Lung (tissue), 12 donors: ENCODE results near the gene DLK2. TPM values are rescaled to one million over a fixed set of nuclear protein-coding genes. Genes with fewer than 3 reads are reported as not detected.

Source experiments
- ATAC-seq: fragments of 200-7000 bp; cut with Tn5 transposase; one replicate; pipeline ENCODE4 v1.9.1; 2020; ENCODE audit warnings: moderate number of reproducible peaks; ENCODE audit not compliant: insufficient read depth, low FRiP score
- DNase-seq, 3 donors: peaks; one replicate each; pipeline ENCODE4 v3.0.0-alpha.2; 2013 to 2017
- H3K27ac ChIP-seq, 2 donors: one replicate each; pipeline ENCODE4 v1.5.1; 2013; ENCODE audit warnings: mild to moderate bottlenecking in 2 of 2, moderate library complexity in 2 of 2, control low read depth in 1 of 2, inconsistent platforms in 1 of 2, low read depth in 1 of 2, low read length in 1 of 2
- H3K27me3 ChIP-seq, 3 donors: one replicate each; pipeline ENCODE4 v1.5.1; 2013; ENCODE audit warnings: low read length in 2 of 3; ENCODE audit not compliant: control insufficient read depth in 3 of 3, insufficient read depth in 3 of 3
- H3K36me3 ChIP-seq, 4 donors: one replicate each; pipeline ENCODE4 v1.5.1; 2013; ENCODE audit warnings: low read length in 4 of 4, mild to moderate bottlenecking in 1 of 4, moderate library complexity in 1 of 4; ENCODE audit not compliant: control insufficient read depth in 4 of 4, insufficient read depth in 4 of 4
- H3K4me1 ChIP-seq, 5 donors: one replicate each; pipeline ENCODE4 v1.5.1; 2013; ENCODE audit warnings: low read length in 5 of 5, mild to moderate bottlenecking in 2 of 5, moderate library complexity in 1 of 5; ENCODE audit not compliant: control insufficient read depth in 5 of 5, insufficient read depth in 5 of 5
- H3K4me3 ChIP-seq: one replicate; pipeline ENCODE4 v1.5.1; 2013; ENCODE audit warnings: mild to moderate bottlenecking, control low read depth, moderate library complexity
- H3K9ac ChIP-seq, 2 donors: one replicate each; pipeline ENCODE4 v1.5.1; 2013; ENCODE audit warnings: low read length in 2 of 2, control low read depth in 1 of 2; ENCODE audit not compliant: insufficient read depth in 1 of 2
- H3K9me3 ChIP-seq, 4 donors: one replicate each; pipeline ENCODE4 v1.5.1; 2013; ENCODE audit warnings: low read length in 3 of 4, mild to moderate bottlenecking in 1 of 4, moderate library complexity in 1 of 4; ENCODE audit not compliant: control insufficient read depth in 4 of 4, insufficient read depth in 3 of 4
- WGBS, 2 donors: extraction: QIAGEN DNeasy Blood & Tissue Kit; methylation state at CpG; one replicate each; pipeline ENCODE4 v1.1.7; 2013; 5-methylcytosine and 5-hydroxymethylcytosine counted together
- polyA plus RNA-seq, 2 donors: library from polyadenylated mRNA; stranded (reverse); fragments of 200-250 nt; gene quantifications; one replicate each; pipeline ENCODE4 v1.2.1, GENCODE V29; 2013
- total RNA-seq, 2 donors: library from RNA; depleted of rRNA in 1 of 2; stranded (reverse); fragments of >200 nt in 1 of 2; gene quantifications; one replicate each; pipeline ENCODE4 v1.2.1, GENCODE V29; 2014 to 2021
- TF ChIP-seq, protein P1 (sequence below): IDR thresholded peaks from 2 replicates; pipeline ENCODE4 v1.5.1; 2012; ENCODE audit warnings: mild to moderate bottlenecking; ENCODE audit errors: control extremely low read depth, extremely low read depth
- donor health status: control.
- donor health status: control.
- donor health status: Bipolar disorder and iron deficiency.
- donor health status: healthy.
- donor health status: DM: yes; HTN: yes; CAD: no.

The DLK2 gene
- total and polyA plus RNA-seq, 4 donors = 1.1 to 2.6 (median 1.3) TPM

DNA sequence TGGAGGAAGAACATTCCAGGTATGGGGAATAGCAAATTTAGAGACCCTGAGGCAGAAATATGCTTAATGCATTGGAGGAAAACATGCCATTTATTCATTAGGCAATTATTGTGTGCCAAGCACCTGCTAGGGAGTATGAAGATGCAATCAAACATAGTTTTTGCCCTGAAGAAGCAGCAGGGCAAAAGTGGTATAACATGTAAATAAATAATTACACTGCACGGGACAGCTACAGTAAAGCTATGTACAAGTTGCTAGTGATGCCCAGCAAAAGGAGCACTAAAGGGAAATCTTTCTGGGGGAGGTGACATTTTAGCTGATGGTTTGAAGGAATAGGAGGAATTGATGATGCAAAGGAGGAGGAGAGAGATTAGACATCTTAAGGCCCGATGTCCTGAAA is 21.4 kb upstream of the DLK2 start:
- Histone ChIP-seq H3K4me1 (peaks cover 7 to 17% (median 10%) of the 10 kb centered on the region in 5 donors), H3K27ac (peak overlapping the region in 1 of 2 donors; percentile 52), H3K36me3 (peaks cover 0 to 2% (median 0%) of the 10 kb centered on the region in 4 donors), H3K4me3 (no peak overlapping the region), H3K9me3 (no peaks in the 10 kb centered on the region), H3K9ac (peak overlapping the region in 1 of 2 donors; percentile 65), H3K27me3 (no peaks in the 10 kb centered on the region)
- TF ChIP-seq, protein P1, sequence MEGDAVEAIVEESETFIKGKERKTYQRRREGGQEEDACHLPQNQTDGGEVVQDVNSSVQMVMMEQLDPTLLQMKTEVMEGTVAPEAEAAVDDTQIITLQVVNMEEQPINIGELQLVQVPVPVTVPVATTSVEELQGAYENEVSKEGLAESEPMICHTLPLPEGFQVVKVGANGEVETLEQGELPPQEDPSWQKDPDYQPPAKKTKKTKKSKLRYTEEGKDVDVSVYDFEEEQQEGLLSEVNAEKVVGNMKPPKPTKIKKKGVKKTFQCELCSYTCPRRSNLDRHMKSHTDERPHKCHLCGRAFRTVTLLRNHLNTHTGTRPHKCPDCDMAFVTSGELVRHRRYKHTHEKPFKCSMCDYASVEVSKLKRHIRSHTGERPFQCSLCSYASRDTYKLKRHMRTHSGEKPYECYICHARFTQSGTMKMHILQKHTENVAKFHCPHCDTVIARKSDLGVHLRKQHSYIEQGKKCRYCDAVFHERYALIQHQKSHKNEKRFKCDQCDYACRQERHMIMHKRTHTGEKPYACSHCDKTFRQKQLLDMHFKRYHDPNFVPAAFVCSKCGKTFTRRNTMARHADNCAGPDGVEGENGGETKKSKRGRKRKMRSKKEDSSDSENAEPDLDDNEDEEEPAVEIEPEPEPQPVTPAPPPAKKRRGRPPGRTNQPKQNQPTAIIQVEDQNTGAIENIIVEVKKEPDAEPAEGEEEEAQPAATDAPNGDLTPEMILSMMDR = no peak
- DNase-seq (no peak), ATAC-seq (no peak)
- 21 to 37% methylated on average over 2 of the region's 2 CpGs for WGBS, 2 donors

DNA sequence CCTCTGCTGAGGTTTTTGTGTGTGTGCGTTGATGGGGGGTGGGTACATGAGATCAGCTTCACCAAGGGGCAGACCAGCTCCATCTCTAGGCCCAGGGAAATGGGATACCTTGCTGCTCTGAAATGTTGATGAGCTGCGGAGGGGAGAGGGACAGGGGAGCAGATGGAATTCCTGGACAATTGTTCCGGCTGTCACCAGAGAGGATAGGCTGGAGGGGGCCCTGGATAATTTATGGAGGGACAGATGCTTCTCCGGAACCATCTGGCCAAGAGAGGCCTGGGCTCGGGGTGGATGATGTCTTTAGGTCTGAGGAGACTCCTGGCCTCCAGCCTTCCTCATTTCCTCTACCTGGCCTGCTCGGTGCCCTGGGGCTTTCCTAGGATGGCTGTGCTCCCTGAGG is 20.2 kb upstream of the DLK2 start:
- no peaks in the 10 kb centered on the region for H3K9me3 ChIP-seq
- ATAC-seq (no peak), DNase-seq (no peak)
- no peak overlapping the region for H3K4me3 ChIP-seq
- H3K36me3 ChIP-seq = no peaks in the 10 kb centered on the region
- H3K27ac ChIP-seq = no peak overlapping the region
- 89 to 93% methylated on average over 6 of the region's 6 CpGs for WGBS, 2 donors
- no peak overlapping the region for H3K9ac ChIP-seq
- H3K27me3 ChIP-seq = no peaks in the 10 kb centered on the region
- H3K4me1 ChIP-seq = peaks cover 4 to 17% (median 10%) of the 10 kb centered on the region in 5 donors
- TF ChIP-seq, protein P1 = no peak

DNA sequence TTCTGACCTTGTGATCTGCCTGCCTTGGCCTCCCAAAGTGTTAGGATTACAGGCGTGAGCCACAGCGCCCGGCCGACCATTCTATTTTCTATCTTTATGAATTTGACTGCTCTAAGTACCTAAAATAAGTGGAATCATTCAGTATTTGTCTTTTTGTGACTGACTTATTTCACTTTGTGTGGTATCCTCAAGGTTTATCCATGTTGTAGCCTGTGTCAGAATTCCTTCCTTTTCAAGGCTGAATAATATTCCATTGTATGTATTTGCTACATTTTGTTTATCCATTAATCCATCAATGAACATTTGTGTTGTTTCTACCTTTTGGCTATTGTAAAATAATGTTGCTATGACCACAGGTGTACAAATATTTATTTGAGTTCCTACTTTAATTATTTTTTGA is 17.2 kb upstream of the DLK2 start:
- TF ChIP-seq, protein P1 = no peak
- ATAC-seq (no peak), DNase-seq (no peak)
- peaks cover 0 to 5% (median 4%) of the 10 kb centered on the region in 5 donors for H3K4me1 ChIP-seq
- no peak overlapping the region for H3K4me3 ChIP-seq
- H3K9ac ChIP-seq = no peak overlapping the region
- no peaks in the 10 kb centered on the region for H3K36me3 ChIP-seq
- no peak overlapping the region for H3K27ac ChIP-seq
- no peaks in the 10 kb centered on the region for H3K27me3 ChIP-seq
- H3K9me3 ChIP-seq = no peaks in the 10 kb centered on the region
- 96 to 98% methylated on average over 4 of the region's 4 CpGs for WGBS, 2 donors

DNA sequence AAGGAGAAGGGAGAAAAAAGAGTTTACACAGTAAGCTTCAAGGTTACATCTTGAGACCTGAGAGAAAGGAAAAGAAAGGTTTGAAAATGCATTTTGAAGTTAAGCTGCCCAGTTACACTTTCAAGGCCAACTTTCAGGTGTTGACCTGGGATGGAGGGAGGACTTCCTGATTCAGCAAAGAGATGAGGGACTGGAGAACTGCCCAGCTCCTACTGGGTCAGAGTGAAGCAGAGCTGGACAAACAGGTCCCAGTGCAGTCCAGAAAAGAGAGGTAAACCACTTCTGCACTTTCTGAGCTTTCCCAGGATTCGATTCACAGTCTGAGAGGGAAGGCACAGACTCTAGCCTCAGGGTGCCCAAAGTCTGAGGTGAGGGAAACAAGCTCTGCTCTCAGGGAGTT is 16.1 kb upstream of the DLK2 start:
- Histone ChIP-seq H3K4me3 (no peak overlapping the region), H3K9ac (no peak overlapping the region), H3K27me3 (no peaks in the 10 kb centered on the region), H3K9me3 (no peaks in the 10 kb centered on the region), H3K36me3 (no peaks in the 10 kb centered on the region), H3K4me1 (peaks cover 0 to 5% (median 0%) of the 10 kb centered on the region in 5 donors), H3K27ac (no peak overlapping the region)
- 62 to 67% methylated on average over 1 of the region's 1 CpG for WGBS, 2 donors
- TF ChIP-seq, protein P1 = no peak
- DNase-seq (no peak), ATAC-seq (no peak)
